Activated CD8-positive, alpha-beta memory T cell treated with anti-CD3 and anti-CD28 coated beads, Interleukin-2, amount 50 U/mL, for 48 hours (primary cell): ENCODE measurements around the gene TMTC2.

Experiments used
- DNase-seq: peaks from one replicate; pipeline ENCODE4 v3.0.0-alpha.2; 2020

Gene TMTC2

DNA sequence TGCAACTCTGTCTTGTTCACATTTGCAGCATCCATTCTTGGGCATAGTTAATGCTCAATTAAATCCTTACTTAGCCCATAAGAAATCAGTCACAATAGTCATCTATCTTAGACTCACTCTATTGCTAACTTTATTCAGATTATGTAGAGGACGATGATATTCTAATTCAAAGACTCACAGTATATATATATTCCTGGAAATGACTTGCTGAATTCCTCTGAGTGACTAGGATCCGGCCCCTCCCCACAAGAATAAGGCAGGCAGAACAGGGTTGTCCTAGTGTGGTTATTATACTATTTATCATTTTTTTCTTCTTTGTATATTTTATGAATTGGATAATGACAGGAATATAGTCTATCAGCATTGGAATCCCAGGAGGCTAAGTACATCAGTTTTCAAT lies 275.1 kb downstream of the TMTC2 start:
- no peak for DNase-seq

DNA sequence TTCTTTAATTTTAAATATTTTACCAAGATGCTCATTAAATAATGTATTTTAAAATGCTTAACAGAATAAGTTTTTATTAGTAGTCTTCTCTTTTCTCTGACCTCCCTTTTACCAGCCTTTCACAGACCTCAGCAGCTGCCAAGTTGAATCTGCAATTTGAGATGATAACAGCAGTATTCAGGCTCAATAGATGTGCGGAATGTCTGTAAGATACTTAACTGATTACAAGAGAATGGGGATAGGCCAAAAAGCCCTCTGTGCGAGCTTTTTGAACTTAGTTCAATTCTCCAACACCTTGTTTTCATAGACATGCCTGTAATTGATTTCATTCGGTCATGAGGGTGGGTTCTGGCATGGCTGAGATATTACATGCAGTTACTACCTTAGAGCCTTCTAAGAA lies 277.2 kb downstream of the TMTC2 start:
- no peak for DNase-seq

DNA sequence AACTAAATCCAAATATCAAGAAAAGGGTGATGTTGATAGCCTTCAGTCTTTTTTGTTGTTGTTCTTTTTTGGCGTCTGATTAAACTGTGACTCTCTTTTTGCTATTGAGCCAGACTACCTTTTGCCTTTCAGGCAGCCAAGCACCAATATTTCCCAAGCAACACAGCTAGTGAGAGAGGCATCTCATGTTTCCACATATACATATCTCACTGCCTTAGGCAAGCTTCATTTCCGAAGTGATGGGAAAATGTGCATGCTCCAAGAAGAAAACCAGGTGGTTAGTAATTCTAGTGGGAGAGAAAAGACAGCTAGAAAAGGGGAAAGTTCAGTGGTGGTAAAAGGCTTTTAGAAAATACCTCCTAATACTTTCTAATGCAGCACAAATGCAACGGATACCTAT lies 277.7 kb downstream of the TMTC2 start:
- DNase-seq, result no peak

DNA sequence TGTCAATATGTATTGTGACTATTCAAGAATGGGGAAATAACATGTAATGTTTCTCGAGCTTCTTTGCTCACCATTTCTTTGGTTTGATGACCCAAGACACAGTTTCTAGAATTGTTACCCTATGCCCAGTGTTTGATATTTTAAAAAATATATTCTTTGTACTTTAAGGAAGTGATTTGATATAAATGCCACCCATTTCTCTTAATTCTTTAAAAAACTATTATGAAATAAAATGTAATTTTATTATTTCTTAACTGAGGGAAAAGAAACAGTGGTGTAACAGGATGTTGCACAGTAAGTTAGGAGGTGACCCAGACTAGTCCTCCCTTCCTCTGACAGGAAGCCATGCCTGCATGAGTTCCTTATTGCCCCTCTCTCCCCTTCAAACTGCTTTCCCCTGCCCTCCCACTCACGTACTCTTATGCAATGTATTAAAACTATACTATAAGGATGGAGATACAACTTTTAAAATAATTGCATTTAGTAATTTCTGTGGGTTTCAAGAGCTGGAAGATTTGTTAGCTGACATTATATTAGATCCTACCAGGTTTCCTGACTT lies 279.4 kb downstream of the TMTC2 start:
- DNase-seq, result no peak

DNA sequence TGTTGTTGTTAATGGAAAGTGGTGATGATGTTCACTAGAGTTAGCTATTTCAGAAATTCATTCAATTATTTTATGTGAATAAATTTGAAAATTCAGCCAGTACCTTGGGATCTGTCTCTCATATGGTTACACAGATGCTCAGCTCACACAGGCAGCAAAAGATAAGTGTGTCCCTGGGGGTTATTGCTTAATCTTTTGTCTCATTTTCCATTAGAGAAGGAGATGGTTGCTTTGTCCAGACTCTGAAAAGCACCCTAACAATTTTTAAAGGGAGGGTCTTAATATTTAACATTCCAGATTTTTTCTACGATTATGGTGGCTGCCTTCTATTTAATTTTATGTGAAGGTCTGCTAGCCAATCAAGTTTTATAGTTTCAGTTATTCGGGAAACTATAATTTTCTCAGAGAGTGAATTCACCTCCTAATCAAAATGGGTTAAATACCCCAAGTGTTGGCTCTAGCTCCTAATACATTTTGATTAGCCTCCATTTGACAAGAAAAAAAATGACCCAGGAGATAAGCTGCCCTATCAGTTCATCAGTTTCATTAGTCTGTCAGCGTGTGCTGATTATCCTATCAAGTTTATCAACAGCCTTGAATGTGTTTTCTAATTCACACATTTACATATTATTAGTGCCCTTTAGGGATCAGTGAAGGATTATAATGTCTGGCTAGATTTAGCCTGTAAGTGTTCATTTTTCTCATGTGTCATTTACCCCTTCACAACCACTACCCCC lies 282.1 kb downstream of the TMTC2 start:
- DNase-seq, result no peak

DNA sequence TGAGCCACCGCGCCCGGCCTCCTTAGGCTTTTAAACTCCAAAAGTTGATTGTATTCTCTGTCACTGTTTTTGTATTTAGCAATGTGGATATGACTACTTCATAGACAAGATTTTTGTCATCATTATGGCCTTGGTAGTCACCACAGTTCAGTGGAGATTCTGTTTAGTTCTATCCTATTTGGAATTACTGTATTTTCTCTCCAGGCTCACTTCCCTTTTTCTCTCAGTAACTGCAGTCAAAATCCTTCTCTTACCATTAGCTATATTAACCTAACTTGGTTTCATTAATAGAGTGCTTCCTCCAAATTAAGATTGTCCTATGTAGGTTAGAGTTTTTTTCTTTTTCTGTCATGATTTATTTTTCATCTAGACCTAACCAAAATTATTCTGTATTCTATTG lies 283.9 kb downstream of the TMTC2 start:
- no peak for DNase-seq

DNA sequence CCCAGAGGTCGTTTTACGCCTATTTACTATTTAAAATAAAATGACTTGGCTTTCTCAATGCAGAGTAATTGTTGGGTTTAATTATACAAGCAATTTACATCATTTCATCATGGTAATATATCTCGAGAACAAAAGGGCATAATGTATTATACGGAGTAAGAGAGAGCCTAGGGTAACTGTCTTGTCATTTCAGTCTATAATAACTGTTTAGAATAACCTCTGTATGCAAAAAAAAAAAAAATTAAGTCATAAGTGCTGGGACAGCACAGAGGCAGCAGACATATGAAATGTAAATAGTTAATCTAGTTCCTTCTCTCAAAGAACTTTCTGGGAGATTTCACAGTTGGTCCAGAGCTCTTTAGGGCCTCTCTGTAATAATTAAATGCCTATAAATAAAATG lies 284.9 kb downstream of the TMTC2 start:
- no peak for DNase-seq

DNA sequence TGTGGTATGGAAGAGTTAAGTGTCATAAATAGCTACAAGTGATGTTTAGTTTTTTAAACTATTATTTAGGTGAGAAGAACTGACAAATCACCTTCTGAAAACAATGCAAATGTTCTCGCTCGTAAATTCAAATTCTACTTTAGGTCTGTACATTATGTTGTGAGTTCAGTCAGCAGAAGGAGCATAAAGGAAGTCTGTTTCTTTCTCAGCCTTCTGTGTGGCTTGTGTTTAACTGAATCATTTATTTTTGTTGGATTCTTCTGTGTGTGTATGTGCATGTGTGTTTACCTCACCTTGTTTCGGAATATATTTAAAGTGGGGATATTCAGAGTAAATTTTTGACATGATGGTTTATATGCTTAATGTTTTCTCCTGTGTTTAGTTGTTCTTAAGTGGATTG lies 285.9 kb downstream of the TMTC2 start:
- no peak for DNase-seq

DNA sequence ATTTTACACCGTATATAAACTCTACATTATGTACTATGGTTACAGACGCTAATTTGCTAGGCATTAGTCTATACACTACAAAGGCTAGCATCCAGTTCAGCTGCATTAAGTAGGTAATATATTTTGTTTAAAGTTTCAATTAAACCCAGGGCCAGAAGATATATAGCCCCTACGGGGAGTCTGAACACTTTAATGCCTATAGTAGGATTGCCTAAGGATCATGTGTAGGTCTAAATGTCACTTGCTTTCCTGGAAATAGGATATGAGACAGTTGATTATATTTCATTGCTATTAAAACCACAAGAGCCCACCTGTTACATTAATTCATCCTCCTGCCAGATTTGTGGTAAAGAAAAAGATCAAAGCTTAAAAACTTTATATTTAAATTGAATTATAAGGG lies 286.9 kb downstream of the TMTC2 start:
- DNase-seq, result no peak

DNA sequence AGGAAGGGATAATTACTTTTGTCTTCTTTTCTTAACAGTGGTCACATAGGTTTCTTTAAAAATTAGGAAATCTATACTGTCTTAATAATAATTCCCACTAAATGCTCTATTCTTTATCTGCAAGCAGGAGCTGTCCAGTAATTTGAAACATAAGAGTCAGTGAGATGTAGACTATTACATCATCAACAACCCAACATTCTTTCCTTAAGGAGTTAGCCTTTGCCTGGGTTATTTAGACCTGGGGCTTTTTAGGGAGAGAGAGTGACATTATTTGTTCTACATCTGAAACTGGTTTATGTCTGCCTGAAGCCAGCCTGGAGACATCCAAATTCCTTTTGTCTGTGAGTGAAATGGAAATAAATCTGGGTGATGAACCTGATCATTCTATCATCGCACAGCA lies 294.4 kb downstream of the TMTC2 start:
- no peak for DNase-seq

DNA sequence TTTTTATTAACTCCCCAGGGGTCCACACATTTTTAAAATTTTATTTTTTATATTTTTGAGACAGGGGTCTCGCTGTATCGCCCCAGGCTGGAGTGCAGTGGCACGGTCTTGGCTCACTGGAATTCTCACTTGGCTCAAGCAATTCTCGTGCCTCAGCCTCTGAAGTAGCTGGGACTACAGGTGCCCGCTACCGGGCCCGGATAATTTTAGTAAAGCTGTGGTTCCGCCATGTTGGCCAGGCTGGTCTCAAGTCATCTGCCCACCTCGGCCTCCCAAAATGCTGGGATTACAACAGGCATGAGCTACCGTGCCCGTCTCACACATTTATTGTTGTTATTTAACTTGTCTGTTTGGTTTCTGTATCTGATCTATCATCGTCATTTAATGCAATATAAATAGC lies 307.4 kb downstream of the TMTC2 start:
- DNase-seq, result no peak

DNA sequence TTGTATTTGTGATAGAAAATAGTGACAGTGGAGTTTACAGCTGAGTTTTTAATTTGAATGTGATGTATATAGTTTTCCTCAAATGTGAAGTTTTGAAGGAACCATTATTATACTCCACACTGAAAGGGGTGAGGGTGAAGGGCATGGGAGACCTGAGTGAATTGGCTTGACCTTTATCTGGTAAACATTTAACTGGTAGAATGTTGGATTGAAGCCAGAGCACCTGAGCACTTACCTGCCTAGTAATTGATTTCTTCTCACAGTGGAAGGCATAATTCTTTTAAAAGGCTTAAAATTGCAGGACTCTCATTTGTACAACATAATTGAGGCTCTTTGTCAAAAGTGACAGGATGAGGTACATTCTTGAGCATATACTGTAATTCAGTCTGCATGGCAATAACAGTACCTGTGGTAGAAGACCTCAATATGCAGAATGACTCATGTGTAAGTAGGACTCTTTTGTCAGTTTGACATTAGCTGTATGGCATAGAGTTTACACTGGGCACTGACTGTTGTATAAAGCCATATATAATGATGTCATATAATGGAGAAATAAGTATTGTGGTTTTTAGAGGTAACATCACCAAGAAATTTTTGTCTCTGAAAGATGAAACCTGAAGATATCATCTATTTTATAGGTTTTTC lies 309.6 kb downstream of the TMTC2 start:
- DNase-seq, result no peak

DNA sequence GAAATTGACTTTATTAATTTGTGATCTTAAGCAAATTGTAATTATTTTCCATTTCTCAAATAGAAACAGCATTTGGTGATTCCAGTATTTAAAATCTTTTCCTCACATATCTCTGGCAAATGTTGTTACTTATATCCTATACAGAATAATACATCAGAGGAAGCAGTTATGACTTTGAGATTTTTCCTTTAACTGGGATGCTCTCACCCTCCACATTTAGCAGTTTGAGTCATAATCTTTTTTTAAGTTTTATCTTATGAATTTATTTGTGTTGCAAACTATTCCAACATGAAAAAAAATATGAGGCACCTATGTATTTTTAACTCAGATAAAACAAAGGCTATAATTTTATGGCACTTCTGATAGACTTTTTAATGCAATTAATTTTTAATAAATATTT lies 311.8 kb downstream of the TMTC2 start:
- DNase-seq, result no peak

DNA sequence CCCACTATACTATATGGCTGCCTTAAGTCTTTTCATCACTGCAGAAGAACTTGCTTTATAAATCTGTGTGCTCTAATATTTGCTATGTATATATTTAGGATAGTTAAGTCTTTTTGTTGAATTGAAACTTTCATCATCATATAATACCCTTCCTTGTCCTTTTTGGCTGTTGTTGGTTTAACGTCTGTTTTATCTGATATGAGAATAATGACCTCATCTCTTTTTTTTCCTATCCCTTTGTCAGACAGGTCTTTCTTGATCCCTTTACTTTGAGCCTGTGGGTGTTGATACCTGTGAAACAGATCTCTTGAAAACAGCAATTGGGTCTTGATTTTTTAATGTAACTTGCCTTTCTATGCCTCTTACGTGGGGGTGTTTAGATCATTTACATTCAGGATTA lies 316.3 kb downstream of the TMTC2 start:
- DNase-seq, result no peak

DNA sequence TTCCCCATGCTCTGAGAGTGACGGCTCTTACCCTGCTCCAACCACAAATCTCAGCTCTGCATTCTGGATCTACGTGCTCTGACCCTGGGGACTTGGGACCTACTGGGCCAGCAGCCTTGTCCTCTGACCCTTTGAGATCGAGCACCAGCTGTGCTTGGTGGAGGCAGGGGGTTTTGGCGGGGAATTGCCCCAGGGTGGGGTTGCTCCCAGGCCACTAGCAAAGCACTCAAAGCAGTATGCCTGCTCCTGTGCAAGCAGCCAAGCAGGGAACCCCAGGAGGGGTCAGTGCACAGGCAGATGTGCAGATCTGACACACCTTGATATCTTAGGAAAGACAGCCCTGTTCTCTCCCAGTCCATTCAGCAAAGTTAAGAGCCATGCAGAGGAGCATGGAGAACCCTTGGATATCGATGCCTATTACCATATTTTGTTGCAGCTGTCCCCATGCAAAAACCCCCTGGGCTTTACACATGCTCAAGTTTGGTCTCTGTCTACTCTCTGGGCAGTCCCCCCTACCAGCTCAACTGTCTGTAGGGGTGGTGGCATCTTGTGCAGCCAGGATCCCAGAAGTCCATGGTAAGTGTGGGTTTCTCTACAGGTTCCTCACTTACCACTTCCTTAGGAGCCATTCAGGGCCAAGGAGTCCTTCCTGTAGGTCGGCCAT lies 319.0 kb downstream of the TMTC2 start:
- no peak for DNase-seq

DNA sequence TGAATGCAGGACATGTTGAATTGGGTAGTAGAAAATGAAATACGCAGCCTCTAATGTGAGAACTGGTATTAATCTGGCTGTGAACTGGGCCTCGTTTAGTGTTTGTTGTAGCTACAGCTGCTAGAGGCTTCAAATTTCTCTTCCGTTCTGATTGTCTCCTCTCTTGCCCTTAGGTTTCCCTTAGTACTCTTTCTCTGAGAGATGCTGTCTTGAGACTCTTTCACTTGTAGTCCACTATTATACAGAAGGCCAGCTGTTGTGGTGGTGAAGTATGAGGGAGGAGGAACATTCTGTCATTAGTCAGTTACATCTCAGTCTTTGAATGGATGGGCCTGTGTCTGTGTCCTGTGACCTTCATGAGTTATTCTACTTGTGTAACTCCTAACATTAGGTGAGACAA lies 322.0 kb downstream of the TMTC2 start:
- no peak for DNase-seq

DNA sequence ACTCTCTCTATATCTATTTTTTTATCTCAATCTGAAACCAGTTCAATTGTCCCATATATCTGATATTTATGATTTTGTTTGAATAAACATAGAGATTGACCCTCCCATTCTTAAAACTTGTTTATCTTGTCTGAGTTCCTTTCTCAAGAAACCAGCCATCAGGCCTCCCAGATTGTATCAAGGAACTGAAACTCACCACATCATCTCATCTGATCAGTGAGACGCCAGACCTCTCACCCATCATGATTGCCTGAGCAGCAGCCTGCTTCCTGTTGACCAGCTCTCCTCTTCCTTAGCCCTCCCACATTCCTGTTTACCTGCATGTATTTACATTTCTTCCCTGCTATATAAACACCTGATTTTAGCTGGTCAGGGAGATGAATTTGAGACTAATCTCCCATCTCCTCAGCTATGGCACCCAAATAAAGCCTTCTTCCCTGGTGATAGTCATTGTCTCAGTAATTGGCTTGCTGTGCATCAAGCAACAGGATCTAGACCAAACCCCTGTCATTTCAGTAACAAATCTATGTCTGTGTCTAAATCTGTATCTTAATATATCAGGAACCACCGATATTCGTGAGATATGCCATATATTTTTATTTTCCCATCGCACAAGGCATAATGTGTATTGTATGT lies 323.6 kb downstream of the TMTC2 start:
- no peak for DNase-seq

DNA sequence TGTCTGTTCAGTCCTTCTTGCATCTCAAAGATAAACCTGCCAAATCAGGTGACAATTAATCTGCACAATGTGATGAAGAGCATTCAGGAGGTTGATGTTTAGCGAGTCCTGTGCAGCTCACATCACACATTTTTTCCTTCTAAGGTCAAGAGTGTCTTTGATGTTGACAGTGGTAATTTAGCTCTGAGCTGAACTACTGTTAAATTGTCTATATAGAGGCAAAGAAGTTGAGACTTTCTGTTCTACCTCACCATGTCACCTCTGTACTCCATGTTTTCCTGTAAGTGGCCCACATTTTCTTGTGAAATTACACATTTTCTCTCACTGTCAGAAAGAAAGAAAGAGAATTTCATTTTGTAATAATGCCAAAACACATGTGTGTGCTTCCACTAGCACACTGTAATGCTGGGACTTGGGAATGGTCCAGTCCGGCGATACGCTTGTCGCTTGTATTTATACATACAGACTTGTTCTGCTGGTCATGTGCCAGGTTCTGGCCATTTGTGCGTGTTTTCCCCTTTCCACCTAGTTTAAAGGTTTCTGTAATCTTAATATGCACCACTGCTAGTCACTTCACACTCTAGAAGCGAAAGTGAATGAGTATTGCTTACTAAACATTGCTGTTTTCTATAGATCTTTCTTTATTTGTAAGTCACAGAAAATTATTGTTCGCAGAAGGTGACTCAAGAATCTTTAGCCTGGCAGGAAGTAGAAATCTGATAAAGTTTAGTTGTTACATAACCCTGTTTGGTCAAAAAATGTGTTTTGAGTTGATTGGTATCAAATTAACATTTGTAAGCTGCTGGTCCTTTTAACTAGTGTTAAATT lies 328.9 kb downstream of the TMTC2 start:
- DNase-seq, result no peak

DNA sequence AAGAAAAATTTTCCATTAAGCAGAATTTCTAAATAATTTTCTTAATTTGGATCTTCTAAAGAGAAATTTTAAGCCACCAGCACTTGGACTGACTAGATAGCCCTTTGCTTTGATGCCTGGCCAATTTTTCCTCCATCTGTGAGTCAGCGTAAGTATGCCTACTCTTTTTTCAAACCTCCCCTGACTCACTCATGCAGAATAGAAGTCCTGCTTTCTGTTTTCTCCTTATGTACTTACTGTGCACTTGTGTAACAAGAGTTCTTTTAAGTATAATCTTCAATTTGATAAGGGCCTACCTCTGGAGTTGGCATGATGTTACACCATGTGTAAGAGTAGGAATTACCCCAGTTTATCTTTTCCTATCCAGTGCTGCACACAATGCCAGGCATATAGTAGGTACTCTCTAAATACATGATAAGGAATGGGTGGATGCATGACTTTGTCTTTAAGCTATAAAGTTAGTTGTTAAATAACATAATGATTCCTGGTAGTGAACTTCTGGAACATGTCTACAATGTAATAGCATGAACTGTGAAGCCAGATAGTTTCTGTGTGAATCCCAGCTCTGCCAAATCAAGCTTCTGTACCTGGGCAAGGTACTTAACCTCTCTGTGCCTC lies 329.6 kb downstream of the TMTC2 start:
- DNase-seq, result no peak

DNA sequence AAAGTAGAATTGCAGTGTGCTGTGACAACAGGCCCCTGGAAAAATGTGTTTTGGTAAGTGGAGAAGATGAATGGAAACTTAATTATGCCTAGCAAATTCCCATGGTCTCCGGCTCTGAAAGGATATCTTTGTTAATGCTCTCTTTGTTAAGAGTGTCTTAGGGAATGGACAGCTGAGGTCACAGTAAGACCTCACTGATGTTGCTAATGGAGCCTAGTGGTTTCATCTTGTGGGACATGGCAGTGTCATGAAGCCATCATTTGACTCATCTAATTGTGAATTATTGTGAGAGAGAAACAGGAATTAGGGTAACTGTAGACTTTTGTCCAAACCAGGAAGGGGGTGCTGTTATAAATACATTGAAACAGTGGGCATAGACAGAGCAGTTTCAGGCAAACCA lies 330.3 kb downstream of the TMTC2 start:
- no peak for DNase-seq

DNA sequence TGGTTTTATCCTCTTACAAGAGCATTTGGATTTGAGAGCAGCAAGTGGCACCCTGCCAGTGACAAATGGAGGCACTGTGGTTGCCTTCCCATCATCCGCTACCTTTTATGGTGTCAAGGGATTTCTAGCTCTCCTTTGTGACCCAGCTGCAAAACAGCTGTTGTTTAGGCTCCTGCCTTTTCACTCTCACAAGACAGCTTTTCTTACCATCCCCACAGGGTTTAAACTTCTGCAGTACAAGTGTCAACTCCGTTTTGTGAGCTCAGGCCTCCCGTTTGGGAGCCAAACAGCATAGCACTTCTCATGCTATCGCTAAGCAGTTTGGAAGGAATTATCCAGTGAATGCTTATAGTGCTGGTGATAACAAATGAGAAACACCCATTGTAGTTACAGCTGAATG lies 331.4 kb downstream of the TMTC2 start:
- DNase-seq, result no peak

DNA sequence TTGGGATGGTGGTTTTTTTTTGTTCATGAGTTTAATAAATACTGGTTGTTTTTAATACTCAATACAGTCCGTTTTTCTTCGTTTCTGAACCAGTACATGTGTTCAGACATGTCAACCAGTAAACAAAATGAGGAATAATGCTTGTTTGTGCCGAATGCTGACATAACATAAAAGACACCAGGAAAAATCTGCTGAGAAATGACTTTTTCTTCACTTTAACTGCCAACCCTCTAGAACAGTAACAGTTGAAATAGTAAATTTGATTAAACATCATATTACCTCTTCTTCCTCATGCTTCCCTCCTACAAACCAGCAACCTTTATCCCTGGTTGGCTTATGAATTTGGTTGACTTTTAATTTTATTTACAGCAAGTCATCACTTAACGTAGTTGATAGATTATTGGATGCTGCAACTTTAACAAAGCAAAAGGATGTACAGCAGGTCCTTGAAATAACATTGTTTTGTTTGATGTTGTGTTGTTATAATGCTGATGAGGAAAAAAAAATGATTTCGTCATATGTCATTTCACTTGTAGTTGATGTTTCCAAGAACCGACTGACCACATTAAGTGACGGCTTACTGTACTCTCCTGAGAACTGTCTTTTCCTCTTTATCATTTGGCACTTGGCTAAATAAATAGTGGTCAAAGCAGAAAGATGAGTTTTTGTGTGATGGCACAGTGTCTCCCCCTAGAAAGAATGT lies 340.5 kb downstream of the TMTC2 start:
- DNase-seq, result no peak
